ENCODE results near the gene JUP.

JUP gene

DNA sequence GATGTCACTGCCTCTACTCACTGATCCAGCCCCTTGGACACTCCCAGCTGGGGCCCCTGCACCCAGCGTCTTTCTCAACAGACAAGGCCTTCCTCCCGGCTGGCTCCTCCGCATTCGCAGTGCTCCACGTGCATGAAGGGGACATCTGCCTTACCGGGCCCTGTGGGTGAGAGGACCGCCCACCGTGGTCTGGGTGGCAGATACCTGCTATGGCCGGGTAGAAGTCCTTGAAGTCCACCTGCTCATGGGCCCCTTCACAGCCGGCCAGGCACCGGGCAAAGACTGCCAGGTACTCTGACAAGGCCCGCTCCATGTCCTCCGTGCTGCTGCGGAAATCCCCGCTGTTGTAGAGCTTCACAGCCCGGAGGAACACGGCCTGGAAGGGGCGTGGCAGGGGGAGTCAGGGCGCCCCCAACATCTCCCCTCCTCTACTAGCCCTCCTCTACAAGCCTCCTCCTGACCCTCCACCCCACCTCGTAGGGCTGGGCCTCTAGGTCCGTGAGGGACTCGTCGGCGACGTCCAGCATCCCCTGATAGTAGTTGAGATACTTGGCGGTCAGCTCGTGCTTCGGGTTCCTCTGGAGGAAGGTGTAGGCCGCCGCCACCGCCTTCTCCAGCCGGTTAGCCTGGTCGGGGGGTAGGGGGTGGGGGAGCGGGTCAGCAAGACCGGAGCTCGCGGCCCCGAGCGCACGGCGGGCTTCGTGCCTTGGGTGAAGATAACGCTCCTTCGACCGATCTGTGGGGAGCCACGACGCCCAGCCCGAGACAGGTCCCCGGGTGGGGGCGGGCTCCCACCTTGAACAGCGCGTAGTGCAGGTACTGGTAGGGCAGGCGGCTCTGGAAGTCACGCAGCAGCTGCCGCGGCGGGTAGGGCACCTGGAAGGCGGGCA, 24.4 kb upstream of the JUP start:
- DNase-seq (ENCODE audit: low read depth): no peak

DNA sequence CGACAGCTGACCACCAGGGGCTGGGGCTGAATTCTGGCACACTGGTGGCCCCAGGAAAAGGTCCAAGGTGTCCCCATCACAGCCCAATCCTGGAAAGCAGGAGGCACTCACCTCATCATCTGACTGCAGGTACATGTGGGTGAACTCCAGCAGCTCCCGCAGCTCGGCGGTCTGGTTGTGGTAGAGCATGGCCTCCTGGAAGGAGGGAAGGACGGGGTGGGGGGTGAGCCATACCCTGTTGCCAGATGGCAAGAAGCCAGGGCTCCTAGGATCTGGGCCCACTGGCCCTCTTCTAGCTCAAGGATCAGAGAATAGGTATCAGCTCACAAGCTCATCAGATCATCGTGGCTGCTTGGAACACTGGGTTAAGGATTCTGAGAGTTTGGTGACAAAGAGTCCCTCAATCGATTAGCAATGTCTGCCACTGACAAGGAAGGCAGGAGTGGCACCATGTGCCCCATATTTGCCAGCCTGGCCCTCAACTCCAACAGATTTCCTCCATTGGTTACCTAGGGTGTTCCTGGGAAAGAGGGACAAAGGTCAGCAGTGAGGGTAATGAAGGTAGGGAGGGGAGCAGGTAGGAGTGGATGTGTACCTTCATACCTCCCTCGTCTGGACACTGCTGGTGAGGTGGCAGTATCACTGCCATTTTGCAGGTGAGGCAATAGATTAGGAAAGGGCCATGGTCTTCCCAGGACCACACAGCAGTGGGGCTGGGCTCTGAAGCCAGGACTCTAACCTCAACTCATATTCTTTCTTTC, 20.4 kb upstream of the JUP start:
- DNase-seq (ENCODE audit: low read depth): no peak

DNA sequence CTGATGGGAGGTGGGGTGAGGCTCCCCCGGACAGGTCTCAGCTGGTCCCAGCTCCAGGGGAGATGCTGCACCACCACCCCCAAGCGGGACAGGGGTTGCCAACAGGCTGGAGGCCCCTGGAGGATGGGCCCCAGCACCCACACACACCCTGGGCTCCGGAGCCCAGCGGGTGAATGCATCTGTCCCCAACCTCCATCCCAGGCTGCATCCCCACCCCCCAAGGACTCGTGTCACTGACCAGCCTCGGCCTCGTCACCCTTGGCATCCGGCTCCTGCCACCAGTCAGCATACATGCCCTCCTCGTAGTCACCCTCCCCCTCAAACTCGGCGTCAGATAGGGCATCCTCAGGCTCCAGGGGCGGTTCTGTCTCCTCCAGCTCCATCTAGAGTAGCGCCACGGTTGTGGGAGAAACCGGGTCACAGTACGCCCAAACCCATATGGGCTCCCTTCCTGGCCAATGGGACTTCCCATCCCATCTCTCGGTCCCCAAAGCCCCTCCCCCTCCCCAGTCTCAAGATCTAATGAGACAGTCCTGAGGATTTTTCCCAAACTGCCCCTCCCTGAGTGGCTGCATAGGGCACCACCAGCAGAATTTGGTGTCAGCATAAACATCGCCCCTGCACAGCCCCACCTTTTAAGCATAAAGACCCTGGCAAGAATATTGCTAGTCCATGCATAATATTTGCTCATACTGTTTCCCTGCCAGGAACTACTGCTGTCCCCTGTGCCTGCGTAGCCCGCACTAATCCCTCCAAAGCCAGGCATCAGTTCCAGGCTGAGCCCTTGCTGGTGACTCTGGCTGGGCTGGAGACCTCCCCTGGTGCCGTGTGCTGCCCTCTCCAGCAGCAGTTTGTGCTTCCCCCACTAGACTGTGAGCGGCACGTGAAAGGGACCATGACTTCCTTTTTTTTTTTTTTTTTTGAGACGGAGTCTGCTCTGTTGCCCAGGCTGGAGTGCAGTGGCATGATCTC, 16.8 kb upstream of the JUP start:
- DNase-seq (ENCODE audit: low read depth): no peak

DNA sequence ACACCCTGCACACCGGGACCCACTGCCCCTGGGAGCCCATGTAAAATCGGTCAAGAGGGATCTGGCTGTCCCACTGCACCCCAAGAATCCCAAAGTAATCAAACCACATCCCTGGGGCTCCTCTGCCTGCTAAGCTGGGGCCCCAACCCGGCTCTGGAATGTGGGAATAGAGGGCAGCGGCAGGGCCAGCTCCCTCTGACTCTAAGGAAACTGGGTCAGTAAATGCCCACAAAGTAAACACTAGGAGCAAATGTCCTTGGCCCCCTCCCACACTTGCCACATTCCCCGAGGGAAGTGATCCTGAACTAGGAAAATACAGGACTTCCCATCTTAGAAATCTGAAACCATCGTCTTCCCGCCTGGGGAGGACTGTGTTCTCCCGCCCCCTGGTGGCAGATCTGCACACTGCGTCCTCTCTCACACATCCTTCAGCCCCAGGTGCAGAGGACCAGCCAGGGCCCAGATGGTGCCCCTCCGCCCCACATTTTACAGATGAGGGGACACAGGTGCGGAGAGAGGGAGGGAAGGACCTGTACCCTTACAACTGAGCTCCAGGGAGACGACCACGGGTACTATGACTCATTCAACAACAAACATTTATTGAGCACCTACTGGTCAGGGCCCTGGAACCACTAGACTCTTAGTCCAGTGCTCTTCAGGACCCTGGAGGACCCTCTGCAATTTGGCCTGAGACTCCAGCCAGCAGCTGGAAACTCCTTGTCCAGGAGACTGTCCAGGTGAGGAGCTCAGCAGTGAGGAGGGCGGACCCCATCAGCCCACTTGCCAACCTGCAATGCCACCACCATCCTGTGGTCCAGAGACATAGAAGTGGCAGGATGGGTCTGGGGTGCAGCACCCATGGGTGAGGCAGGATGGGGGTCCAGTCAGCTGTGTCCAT, 15.1 kb upstream of the JUP start:
- DNase-seq (ENCODE audit: low read depth): peak; percentile 50

DNA sequence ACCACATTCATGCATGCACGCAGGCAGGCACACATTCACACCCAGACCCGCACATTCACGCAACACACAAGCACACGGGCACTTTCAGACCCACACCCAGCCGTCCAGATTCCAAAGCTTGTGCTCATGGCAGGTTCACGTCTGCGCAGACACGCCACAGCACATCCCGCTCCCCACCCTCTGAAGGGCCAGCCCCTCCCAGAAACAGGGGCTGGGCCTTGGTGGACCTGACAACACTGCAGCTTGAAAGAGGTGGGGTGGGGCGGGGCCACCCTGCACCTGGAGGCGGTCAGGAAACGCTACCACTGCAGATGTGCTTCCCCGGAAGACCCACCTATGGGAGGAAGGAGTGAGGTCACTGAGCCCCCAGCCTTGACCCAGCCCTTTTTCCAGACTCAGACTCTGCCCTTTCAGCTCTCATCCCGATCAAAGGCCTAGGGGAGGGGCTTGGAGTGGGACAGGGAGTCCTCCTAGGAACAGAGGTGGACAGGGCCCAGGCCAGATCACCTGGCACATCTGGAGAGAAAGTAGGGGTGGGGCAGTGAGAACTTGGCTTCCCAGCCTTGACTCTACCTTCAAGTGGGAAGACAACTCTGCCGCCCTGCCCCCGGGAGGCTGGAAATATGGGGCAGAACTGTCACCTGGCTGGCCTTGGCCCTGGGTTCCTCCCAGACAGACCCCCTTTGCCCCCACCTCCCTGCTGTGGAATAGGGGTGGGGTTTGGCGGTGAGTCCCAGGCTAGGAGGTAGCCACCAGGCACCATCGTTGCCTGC, 14.3 kb upstream of the JUP start:
- no peak for DNase-seq (ENCODE audit: low read depth)

DNA sequence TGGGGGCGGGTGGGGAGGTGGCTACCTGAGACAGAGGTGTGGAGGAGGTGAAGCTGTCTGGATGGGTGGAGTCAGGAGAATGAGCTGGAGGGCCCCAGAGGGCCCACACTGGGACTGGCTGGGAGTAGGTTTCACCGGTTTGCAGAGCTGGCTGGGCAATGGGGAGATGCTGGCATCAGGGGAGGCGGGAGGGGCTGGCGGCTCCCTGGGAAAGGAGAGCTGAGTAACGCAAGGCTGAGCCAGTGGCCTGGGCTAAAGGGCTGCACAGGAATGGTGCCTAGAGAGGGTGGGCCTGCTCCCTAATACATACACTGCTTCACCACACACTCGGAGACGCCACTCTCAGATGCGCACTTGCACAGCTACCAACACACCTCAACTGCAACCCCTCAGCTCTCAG, 12.9 kb upstream of the JUP start:
- DNase-seq (ENCODE audit: low read depth): no peak

DNA sequence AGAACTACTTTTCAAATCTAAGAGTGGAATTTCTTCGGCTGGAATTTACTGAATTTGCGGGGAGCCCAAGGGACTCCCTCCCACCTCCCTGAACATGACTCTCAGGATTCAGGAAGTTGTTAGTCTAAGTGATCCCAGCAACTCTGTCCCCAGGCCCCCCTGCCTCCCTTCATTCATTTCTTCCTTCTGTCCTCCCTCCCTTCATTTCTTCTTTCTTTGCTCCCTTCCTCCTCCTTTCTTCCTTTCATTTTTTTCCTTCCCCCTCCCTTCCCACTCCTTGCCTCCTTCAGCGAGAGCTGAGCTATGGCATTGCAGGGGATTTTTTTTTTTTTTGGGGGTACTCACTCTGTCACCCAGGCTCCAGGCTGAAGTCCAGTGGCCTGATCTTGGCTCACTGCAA, 10.9 kb upstream of the JUP start:
- DNase-seq (ENCODE audit: low read depth): no peak

DNA sequence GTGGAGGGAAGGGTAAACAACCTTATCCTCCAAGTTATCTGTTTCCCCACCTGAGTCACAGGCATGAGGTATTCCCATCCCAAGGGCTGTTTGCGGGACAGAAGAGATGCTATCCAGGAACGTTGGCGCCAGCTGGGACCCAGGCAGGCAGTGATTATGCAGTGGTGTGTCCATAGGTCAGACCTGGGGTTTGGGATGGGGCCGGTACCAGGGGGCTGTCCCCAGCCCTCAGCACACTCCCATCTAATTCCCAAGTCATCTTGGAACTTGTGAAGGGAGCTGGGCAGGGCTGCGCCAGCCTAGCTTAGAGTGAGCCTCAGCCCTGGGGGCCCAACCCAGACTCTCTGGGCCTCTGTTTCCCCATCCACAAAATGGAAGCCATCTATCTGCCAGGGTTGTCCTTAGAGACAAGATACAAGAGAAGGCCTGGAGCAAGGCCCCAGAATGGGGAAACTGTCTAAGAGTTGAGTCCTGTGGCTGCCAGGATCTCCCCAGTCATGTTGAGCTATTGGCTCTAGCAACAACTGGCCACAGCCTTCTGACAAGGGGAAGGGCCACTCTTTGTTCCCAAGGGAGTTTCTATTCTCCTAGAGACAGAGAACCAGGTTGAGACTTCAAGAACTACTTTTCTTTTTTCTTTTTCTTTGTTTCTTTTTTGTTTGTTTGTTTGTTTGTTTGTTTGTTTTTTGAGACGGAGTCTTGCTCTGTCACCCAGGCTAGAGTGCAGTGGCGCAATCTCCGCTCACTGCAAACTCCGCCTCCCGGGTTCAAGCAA, 9.8 kb upstream of the JUP start:
- DNase-seq (ENCODE audit: low read depth): no peak

DNA sequence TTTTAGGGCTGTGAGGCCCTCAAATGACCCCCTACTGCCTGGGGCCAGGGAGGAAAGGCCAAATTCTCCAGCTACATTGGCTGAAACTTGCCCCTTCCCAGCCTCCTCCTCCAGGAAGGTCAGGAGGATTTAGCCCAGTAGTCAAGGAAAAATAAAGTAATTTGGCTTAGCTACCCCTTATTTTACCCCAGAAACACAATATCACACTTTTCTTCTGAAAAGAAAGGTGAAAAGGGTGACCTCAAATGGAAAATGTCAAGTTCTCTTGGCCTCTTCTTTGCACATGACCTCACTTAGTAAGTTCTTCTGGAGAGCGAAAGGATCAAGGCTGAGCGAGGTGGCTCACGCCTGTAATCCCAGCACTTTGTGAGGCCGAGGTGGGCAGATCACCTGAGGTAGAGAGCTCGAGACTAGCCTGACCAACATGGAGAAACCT, 8.0 kb upstream of the JUP start:
- no peak for DNase-seq (ENCODE audit: low read depth)

DNA sequence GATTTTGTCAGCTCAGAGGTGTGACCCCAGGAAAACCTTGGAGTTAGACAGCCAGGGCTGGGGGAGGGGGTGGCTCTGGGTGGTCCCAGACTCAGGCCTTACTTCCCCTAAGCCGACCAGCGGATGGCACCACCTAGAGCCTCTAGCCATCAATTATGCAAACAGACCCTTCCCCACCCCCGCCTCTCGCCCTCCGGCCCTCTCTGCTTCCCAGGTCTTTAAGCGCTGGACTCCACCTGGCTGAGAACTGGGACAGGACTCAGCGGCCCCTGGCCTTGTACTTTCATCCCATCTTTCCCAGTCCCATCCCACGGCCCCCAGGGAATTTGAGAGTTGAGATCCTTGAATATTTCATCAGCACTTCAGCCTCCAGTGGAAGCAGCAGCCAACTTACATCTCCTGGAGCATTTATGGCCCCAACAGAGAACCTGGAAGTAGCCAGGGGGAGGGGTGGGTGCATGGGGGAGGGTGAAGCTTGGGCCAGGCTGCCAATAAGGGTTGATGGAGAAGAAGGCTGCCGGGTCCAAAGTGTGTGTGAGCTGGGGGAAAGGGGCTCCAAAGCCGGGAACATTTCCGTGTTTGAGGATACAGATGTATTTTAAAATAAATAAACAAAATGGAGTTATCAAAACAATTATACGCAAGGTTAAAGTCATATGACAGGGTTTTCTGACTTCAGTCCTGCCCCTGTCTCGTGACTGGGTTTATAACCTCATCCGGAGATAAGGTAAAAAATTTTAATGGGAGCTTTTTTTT, 7.5 kb upstream of the JUP start:
- DNase-seq (ENCODE audit: low read depth): no peak

DNA sequence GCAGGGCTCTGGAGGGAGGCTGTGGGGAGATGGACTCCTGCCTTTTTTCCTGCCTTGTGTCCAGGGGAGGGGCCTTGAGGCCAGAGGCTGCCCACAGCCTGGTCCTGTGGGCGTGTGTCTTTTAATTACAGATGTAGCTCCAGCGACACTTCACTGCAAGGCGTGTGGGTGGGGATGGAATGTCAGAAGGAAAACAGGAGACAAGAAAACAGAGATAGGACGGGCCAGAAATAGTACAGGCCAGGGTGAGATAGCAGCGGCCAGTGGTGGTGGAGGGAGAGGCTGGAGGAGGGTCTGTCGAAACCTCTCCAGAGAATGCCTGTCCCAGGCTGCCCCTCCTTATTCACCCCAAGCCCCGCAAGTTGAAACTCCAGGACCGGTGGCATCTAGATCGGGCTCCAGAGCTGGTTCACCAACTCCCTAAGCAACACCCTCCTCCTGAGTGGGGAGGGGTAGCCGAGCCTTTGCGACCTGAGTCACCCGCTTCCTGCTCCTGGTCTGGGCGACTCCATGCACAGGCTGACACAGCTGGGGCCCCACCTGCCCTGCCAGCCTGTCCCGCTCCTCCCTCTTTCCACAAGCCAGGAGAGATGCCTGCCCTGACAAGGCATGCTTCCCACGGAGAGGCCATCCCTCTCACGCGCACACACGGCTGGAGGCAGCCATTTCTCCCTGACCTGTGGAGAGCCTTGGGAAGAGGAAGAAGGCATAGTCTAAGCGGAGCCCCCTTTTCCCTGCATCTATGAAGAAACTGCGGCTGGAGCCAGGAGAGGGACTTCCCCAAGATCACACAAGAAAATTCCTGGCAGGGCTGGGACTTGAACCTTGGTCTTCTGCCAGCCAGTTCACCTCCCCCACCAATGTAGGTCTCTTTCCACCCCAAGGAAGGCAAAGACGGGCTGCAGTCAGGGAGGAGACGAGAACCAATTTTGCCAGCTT, 6.6 kb upstream of the JUP start:
- DNase-seq (ENCODE audit: low read depth): no peak

DNA sequence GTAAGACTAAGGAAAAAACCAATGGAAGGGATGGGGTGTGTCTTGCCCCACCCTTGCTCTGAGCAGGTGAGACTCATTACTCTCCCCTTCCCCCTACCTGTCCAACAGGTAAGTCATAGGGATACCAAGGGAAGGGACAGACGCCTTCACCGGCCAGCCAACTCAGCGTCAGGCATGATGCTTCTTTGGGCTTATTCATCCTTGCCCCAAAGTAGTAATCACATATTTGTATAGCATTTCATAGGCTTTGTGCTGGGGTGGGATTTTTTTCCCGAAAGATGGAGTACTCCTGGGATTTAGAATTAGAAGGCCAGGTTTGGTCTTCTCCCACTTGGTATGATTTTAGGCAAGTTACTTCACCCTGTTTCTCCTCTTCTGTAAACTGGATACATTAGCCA, 509 bp upstream of the JUP start:
- no peak for DNase-seq (ENCODE audit: low read depth)

DNA sequence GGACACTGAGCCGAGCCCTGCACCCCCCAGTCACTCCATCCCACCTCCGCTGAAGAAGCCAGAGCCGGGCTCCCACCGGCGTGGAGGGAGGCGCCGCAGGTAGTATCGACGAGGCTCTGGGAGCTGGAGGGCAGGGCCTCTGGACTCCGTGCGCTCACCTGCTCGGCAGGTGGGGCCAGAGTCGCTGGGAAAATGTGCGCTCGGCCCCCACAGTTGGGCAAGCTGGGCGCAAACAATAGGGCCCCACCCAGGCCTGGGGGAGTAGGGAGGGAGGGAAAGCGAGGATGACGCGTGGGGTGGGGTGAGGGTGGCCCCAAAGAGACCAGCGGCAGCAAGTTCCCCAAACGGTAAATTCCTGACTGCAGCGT, 668 bp downstream of the JUP start:
- no peak for DNase-seq (ENCODE audit: low read depth)

DNA sequence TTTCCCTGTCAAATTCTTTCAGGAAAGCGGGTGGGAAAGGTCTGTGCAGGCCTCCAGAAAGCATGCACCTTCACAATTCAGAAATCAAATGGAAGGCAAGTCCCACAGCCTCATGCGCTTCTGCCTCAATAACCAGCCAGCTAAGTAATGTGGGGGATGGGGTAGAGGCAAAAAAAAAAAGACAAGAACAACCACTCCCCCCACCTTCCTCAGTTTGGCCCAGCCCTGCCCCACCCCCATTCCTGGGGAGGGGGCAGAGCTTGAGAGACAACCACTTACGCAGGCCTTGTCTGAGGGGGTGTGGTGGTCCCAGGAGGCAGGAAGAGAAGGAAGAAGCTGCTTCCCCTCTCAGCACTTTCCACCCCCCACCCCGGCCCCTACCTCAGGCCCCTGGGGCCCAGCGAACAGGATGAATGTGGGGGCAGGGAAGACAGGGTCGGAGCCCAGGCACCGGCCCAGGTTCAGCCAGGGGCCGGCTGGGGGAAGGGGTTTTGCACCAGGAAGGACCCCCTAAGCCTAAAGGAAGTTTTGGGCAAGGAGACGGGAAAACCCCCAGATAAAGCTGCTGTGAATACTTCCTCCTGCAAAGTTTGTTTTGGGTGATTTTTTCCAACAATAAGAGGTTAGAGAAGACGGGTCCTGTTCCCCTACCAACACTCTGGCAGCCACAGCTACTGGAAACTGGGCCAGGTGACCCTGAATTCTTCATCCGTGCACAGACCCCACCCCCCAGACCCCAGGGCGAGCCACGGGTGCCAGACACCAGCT, 1.2 kb downstream of the JUP start:
- no peak for DNase-seq (ENCODE audit: low read depth)

DNA sequence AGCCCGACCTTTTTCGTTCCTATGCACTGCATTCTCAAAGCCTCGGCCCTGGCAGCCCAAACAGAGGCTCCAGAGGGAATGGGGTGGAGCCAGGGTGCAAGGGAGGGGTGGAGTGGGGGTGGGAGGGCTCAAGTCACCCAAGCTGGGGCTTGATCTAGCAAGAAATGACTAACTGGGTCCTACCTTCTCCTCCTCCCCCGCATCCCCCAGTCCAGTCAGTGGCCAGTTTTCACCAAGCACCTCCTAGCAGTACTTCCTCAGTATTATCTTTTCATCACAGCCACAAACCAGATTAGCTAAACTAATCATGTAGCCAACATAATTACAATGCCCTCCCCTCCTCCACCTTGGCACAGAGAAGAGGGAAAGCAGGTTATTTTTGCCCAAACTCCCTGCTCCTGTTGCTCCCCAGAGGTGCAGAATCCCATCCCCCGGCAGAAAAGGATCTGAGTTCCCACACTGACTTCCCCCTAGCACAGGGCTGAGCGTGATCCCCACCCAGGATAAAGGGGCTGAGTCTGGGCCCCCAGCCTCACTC, 2.2 kb downstream of the JUP start:
- no peak for DNase-seq (ENCODE audit: low read depth)

DNA sequence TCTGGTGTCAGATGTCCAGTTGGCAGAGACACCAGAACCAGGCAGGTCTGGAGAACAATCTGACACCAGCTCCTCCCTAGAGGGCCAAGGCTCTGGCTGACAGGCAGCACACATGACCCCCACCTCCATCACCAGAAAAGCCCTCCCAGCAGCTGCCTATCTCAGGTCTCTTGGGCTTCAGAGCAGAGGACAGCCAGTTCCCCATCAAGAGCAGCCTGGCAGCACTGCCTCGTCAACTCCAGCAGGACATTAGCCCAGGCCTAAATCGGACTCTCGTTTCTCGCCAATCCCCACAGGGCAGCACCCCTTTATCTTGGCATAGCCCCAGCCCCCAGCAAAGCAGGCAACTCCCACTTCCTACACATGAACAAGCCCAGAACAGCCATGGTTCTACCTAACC, 4.4 kb downstream of the JUP start:
- no peak for DNase-seq (ENCODE audit: low read depth)

All from activated T-helper 1 cell treated with Interleukin-2 at 50 U/mL for 16 hours (primary cell).